Caki2 (cell line): ENCODE measurements around the gene MAF. TPM values are rescaled to one million over a fixed set of nuclear protein-coding genes. Genes with fewer than 3 reads are reported as not detected.

Experiments
- DNase-seq: peaks from one replicate; pipeline ENCODE4 v3.0.0-alpha.2; 2015; ENCODE audit warnings: low read depth
- in situ Hi-C: cut with HindIII; loops from 2 replicates; pipeline ENCODE4 v1.10.0; 2016; ENCODE audit warnings: low sequenced_read_pairs, low pct_unique_long_range_greater_than_20kb, mixed read lengths
- total RNA-seq: library from RNA; depleted of rRNA; stranded (reverse); fragments of >200 nt; shearing (Covaris generic); gene quantifications from 2 replicates; pipeline ENCODE4 v1.2.3, GENCODE V29; 2014; ENCODE audit warnings: low replicate concordance

MAF gene
- total RNA-seq, 1 experiment from 2014 or later = 4.1 TPM

- in situ Hi-C loops = no loop called here
- DNase-seq = no peak
Measured at GRCh38 chr16:79597277-79598062, 3.1 kb downstream of the MAF start.

GRCh38 chr16:79595931-79596450 is 4.5 kb downstream of the MAF start:
- DNase-seq = no peak
- in situ Hi-C loops = no loop called here

- in situ Hi-C loops = no loop called here
- DNase-seq = no peak
Measured at GRCh38 chr16:79595231-79595641, 5.3 kb downstream of the MAF start.

- DNase-seq = no peak
- in situ Hi-C loops = no loop called here
Measured at GRCh38 chr16:79593754-79594153, 6.8 kb downstream of the MAF start.

GRCh38 chr16:79593074-79593531 is 7.4 kb downstream of the MAF start:
- no peak for DNase-seq
- in situ Hi-C loops = no loop called here

GRCh38 chr16:79592186-79592585 is 8.4 kb downstream of the MAF start:
- in situ Hi-C loops = no loop called here
- DNase-seq = no peak

GRCh38 chr16:79589601-79590102 is 10.9 kb downstream of the MAF start:
- in situ Hi-C loops = no loop called here
- no peak for DNase-seq

GRCh38 chr16:79587897-79588296 is 12.6 kb downstream of the MAF start:
- in situ Hi-C loops = no loop called here
- no peak for DNase-seq

- in situ Hi-C loops = no loop called here
- DNase-seq = no peak
Measured at GRCh38 chr16:79587296-79587695, 13.2 kb downstream of the MAF start.

GRCh38 chr16:79582789-79583188 is 17.7 kb downstream of the MAF start:
- in situ Hi-C loops = no loop called here
- no peak for DNase-seq

- in situ Hi-C loops = no loop called here
- DNase-seq = peak; percentile 21
Measured at GRCh38 chr16:79580453-79581191, 19.9 kb downstream of the MAF start.

GRCh38 chr16:79576602-79577001 is 23.9 kb downstream of the MAF start:
- DNase-seq = no peak
- in situ Hi-C loops = no loop called here

- in situ Hi-C loops = no loop called here
- no peak for DNase-seq
Measured at GRCh38 chr16:79573884-79574283, 26.7 kb downstream of the MAF start.

- DNase-seq = no peak
- in situ Hi-C loops = no loop called here
Measured at GRCh38 chr16:79573071-79573470, 27.5 kb downstream of the MAF start.

- DNase-seq = no peak
- in situ Hi-C loops = no loop called here
Measured at GRCh38 chr16:79571903-79572535, 28.5 kb downstream of the MAF start.

GRCh38 chr16:79571065-79571902 is 29.3 kb downstream of the MAF start:
- in situ Hi-C loops = no loop called here
- no peak for DNase-seq

- in situ Hi-C loops = no loop called here
- no peak for DNase-seq
Measured at GRCh38 chr16:79564671-79565107, 35.8 kb downstream of the MAF start.

- DNase-seq = no peak
- in situ Hi-C loops = no loop called here
Measured at GRCh38 chr16:79563921-79564320, 36.6 kb downstream of the MAF start.
